ENCODE results near the gene ADARB1.

GRCh38 chr21:45203983-45204382 lies 129.6 kb downstream of the ADARB1 start:
- no peak for TF ChIP-seq YY1 (IDR thresholded peaks at IDR 0.05; ENCODE audit: insufficient read depth, insufficient read length)
- no peak for TF ChIP-seq ZNF274 (IDR thresholded peaks at IDR 0.05; ENCODE audit: low read depth, low read length)

Measured in NT2/D1 (cell line).